SU-DHL-6 (cell line): ENCODE results near the gene TMEM151A.

Experiments
- EZH2phosphoT487 ChIP-seq: fragments of 200-600 bp; sonication (generic), shearing (Covaris generic); conservative IDR thresholded peaks from 2 replicates; pipeline ENCODE4 v1.6.1; 2018; ENCODE audit warnings: mild to moderate bottlenecking, antibody characterized with exemption, low read length, moderate library complexity, mixed read lengths
- TF ChIP-seq, protein P1 (sequence below): fragments of 200-600 bp; sonication (generic); IDR thresholded peaks from one replicate; pipeline ENCODE4 v1.5.1; 2017; ENCODE audit warnings: antibody characterized with exemption, mild to moderate bottlenecking, low read length, moderate library complexity; ENCODE audit not compliant: insufficient read depth, poor library complexity, severe bottlenecking

DNA sequence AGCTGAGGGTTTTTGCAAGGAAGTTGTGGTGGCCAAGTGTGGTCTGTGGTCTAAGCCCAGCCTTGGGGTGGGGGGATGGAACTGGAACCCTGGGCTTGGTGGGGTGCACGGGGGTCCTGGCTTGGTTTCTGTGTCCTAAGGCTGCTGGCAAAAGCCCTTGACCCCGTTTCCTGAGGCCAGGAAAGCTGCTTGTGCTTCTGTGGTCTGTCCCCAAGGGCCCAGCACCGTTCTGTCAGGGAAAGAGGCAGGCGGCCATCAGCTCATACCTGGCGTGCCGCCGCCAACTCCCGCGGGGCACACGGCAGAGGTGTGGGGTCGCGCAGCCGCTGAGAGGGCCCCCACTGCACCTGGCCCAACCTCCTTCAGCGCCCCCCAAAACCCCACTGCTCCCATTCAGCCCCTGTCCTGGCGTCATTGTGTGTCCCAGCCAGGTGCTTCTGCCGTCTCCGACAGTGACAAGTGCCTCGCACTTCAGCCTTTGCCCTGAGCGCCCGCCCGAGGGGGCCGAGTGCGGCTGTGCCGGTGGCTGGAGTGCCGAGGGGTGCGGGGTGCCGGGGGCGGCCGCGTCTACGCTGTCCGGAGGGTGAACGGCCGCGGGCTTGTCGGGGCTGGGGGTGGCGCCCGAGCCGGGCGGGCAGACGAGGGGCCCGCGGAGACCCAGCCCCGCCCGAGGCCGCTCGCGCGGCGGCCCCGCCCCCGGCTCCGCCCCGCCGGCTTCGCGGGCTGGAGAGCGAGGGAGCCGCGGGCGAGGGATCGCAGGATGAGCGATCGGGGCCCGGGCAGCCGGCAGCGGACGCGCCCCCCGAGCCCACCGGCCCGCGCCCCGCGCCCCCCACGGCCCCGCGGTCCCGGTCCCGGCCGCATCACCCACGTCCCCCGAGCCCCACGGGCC, 14.0 kb upstream of the TMEM151A start, which contains the start of gene CNIH2:
- TF ChIP-seq, protein P1, sequence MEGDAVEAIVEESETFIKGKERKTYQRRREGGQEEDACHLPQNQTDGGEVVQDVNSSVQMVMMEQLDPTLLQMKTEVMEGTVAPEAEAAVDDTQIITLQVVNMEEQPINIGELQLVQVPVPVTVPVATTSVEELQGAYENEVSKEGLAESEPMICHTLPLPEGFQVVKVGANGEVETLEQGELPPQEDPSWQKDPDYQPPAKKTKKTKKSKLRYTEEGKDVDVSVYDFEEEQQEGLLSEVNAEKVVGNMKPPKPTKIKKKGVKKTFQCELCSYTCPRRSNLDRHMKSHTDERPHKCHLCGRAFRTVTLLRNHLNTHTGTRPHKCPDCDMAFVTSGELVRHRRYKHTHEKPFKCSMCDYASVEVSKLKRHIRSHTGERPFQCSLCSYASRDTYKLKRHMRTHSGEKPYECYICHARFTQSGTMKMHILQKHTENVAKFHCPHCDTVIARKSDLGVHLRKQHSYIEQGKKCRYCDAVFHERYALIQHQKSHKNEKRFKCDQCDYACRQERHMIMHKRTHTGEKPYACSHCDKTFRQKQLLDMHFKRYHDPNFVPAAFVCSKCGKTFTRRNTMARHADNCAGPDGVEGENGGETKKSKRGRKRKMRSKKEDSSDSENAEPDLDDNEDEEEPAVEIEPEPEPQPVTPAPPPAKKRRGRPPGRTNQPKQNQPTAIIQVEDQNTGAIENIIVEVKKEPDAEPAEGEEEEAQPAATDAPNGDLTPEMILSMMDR: no peak
- no peak for TF ChIP-seq EZH2phosphoT487
